ENCODE results near the gene FRMD4A. TPM values are rescaled to one million over a fixed set of nuclear protein-coding genes. Genes with fewer than 3 reads are reported as not detected.

The FRMD4A gene
- total RNA-seq, 1 experiment from 2014 or later, result 19.6 TPM

DNA sequence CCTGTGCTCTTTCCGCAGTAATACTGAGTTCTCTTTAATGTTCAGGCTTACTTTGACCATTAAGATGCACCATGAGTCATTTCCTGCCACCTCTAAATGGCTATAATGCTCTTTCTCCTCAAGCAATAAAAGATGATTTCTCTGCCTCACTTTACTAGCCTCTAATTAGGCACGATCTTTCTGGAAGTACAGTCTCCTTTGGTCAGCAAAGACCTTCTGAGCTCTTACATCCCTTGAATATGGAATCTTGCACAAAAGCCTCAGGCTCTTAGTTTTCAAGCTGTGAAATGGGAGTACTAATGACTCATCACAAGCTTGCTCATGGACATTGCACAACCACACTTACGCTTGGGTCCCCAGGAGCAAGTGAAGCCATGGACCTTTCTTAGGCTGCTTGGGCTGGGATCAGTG is 85.9 kb downstream of the FRMD4A start:
- Mint-ChIP-seq H3K9me3 (peaks cover 5 to 6% of the 10 kb centered on the region in 2 experiments; a peak in 4 of 5 replicates), H3K4me3 (no peak overlapping the region), H3K4me1 (peaks cover 26 to 29% of the 10 kb centered on the region in 2 experiments), H3K36me3 (ENCODE audit: insufficient read depth in 1 of 3, low read depth in 3 of 3) (peaks cover 0 to 6% (median 2%) of the 10 kb centered on the region in 3 experiments; a peak in 2 of 7 replicates), H3K27me3 (ENCODE audit: low read depth) (peaks cover 6% of the 10 kb centered on the region), H3K27ac (no peak overlapping the region)
- TF ChIP-seq, protein P1, sequence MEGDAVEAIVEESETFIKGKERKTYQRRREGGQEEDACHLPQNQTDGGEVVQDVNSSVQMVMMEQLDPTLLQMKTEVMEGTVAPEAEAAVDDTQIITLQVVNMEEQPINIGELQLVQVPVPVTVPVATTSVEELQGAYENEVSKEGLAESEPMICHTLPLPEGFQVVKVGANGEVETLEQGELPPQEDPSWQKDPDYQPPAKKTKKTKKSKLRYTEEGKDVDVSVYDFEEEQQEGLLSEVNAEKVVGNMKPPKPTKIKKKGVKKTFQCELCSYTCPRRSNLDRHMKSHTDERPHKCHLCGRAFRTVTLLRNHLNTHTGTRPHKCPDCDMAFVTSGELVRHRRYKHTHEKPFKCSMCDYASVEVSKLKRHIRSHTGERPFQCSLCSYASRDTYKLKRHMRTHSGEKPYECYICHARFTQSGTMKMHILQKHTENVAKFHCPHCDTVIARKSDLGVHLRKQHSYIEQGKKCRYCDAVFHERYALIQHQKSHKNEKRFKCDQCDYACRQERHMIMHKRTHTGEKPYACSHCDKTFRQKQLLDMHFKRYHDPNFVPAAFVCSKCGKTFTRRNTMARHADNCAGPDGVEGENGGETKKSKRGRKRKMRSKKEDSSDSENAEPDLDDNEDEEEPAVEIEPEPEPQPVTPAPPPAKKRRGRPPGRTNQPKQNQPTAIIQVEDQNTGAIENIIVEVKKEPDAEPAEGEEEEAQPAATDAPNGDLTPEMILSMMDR (conservative IDR thresholded peaks at IDR 0.05), result no peak
- Histone ChIP-seq H3K4ac (ENCODE audit: low read depth, low read length) (no peak overlapping the region), H3K4me1 (ENCODE audit: insufficient read depth, low read length) (no peaks in the 10 kb centered on the region; the same call in 1 of the 2 replicates), H3K9ac (ENCODE audit: extremely low read depth, insufficient read length, low read length) (no peak overlapping the region), H2BK20ac (ENCODE audit: low read depth, low read length, poor library complexity, severe bottlenecking) (no peak overlapping the region), H2BK120ac (ENCODE audit: low read depth, low read length, poor library complexity, severe bottlenecking) (no peak overlapping the region), H3K14ac (ENCODE audit: insufficient read depth, low read length) (no peak overlapping the region), H2BK15ac (ENCODE audit: low read depth, low read length) (0 out of 2 replicates have a peak overlapping the region, but pooled peaks have one; percentile 12), H4K5ac (ENCODE audit: insufficient read length, low read depth, low read length) (no peak overlapping the region), H3K23ac (ENCODE audit: insufficient read length, low read depth, low read length) (no peak overlapping the region), H3K9me3 (ENCODE audit: control insufficient read depth, low read depth, low read length) (no peaks in the 10 kb centered on the region), H3T11ph (ENCODE audit: low read length) (no peak overlapping the region), H4K91ac (ENCODE audit: insufficient read length, low read depth, low read length) (no peak overlapping the region), H3K79me1 (ENCODE audit: insufficient read depth, low read depth, low read length, poor library complexity, severe bottlenecking) (no peaks in the 10 kb centered on the region), H4K8ac (replicated peaks; ENCODE audit: insufficient read length, low read depth, low read length) (no peak overlapping the region), H3K23me2 (ENCODE audit: insufficient read length, low read depth, low read length, poor library complexity, severe bottlenecking) (no peaks in the 10 kb centered on the region), H4K20me1 (ENCODE audit: control insufficient read depth, insufficient read depth, insufficient read length) (no peaks in the 10 kb centered on the region), H3K79me2 (ENCODE audit: insufficient read depth, low read length) (no peaks in the 10 kb centered on the region), H3K4me2 (ENCODE audit: insufficient read depth, insufficient read length, low read length) (no peak overlapping the region), H3K56ac (ENCODE audit: insufficient read length, low read depth, low read length) (no peak overlapping the region), H3K18ac (ENCODE audit: insufficient read length, low read depth, low read length) (no peak overlapping the region), H2BK5ac (ENCODE audit: insufficient read length, low read length) (no peak overlapping the region), H3K27me3 (ENCODE audit: insufficient read depth, low read length) (no peaks in the 10 kb centered on the region), H2BK12ac (ENCODE audit: insufficient read length, low read depth, low read length) (no peak overlapping the region), H2AK5ac (ENCODE audit: insufficient read length, low read length) (no peak overlapping the region), H2AFZ (ENCODE audit: low read length) (no peak overlapping the region), H3K27ac (ENCODE audit: insufficient read length, low read depth, low read length) (no peak overlapping the region)
- DNase-seq, result no peak
- WGBS (ENCODE audit: extremely low coverage, insufficient read length, low lambda C conversion rate), result no CpG with 5 or more reads among the region's 3 CpGs

Data from H9 (cell line).